GM23338 (cell line): ENCODE measurements around the gene TMEM63B. TPM values are rescaled to one million over a fixed set of nuclear protein-coding genes. Genes with fewer than 3 reads are reported as not detected.

Experiments used
- ATAC-seq: fragments of 200-7000 bp; cut with Tn5 transposase; 3 replicates; pipeline ENCODE4 v1.9.1; 2020
- DNase-seq: peaks from one replicate; pipeline ENCODE4 v3.0.0-alpha.2; 2015; ENCODE audit warnings: low spot score
- H2AFZ ChIP-seq: fragments of 200-600 bp; sonication (generic); 2 replicates; pipeline ENCODE4 v1.8.0; 2016; ENCODE audit warnings: antibody characterized with exemption, mild to moderate bottlenecking, moderate library complexity
- H3F3A ChIP-seq: fragments of 200-600 bp; sonication (generic); replicated peaks from 2 replicates; pipeline ENCODE4 v1.8.0; 2017; ENCODE audit warnings: antibody characterized with exemption, mixed run types, low read depth
- H3K27ac ChIP-seq: fragments of 200-600 bp; sonication (generic); 2 replicates; pipeline ENCODE4 v1.6.1; 2016; ENCODE audit warnings: low read depth
- H3K27me3 ChIP-seq: fragments of 200-600 bp; sonication (generic); 2 replicates; pipeline ENCODE4 v1.8.0; 2016; ENCODE audit warnings: mild to moderate bottlenecking, mixed run types, moderate library complexity; ENCODE audit not compliant: insufficient read depth
- H3K36me3 ChIP-seq: fragments of 200-600 bp; sonication (generic); 2 replicates; pipeline ENCODE4 v1.8.0; 2016; ENCODE audit warnings: mild to moderate bottlenecking; ENCODE audit not compliant: insufficient read depth
- H3K4me1 ChIP-seq: fragments of 200-600 bp; sonication (generic); 2 replicates; pipeline ENCODE4 v1.8.0; 2016; ENCODE audit warnings: mild to moderate bottlenecking, moderate library complexity; ENCODE audit not compliant: insufficient read depth
- H3K4me2 ChIP-seq: fragments of 200-600 bp; sonication (generic); 2 replicates; pipeline ENCODE4 v1.7.1; 2017; ENCODE audit warnings: mixed run types
- H3K4me3 ChIP-seq: fragments of 200-600 bp; sonication (generic); 2 replicates; pipeline ENCODE4 v1.6.1; 2016; ENCODE audit warnings: mixed run types
- H3K79me2 ChIP-seq: fragments of 200-600 bp; sonication (generic); replicated peaks from 2 replicates; pipeline ENCODE4 v1.8.0; 2017; ENCODE audit warnings: mild to moderate bottlenecking; ENCODE audit not compliant: insufficient read depth
- H3K9me2 ChIP-seq: fragments of 200-600 bp; sonication (generic); 2 replicates; pipeline ENCODE4 v1.8.0; 2017; ENCODE audit not compliant: insufficient read depth
- H4K20me1 ChIP-seq: fragments of 200-600 bp; sonication (generic); replicated peaks from 2 replicates; pipeline ENCODE4 v1.8.0; 2017; ENCODE audit warnings: mild to moderate bottlenecking; ENCODE audit not compliant: insufficient read depth
- H3K27ac Mint-ChIP-seq: 2 replicates; pipeline ENCODE4 v1.8.0; 2020; ENCODE audit warnings: inconsistent platforms, mild to moderate bottlenecking, moderate library complexity, mixed read lengths
- H3K27me3 Mint-ChIP-seq: 3 replicates; pipeline ENCODE4 v1.8.0; 2022; ENCODE audit warnings: low read depth, mild to moderate bottlenecking, moderate library complexity, mixed read lengths, inconsistent platforms; ENCODE audit not compliant: insufficient read depth, poor library complexity
- H3K36me3 Mint-ChIP-seq: 3 replicates; pipeline ENCODE4 v1.8.0; 2021; ENCODE audit warnings: low read depth, mild to moderate bottlenecking, inconsistent platforms, moderate library complexity, mixed read lengths
- H3K4me1 Mint-ChIP-seq: 3 replicates; pipeline ENCODE4 v1.8.0; 2020; ENCODE audit warnings: mild to moderate bottlenecking, inconsistent platforms, mixed read lengths
- H3K4me3 Mint-ChIP-seq: 3 replicates; pipeline ENCODE4 v1.8.0; 2021; ENCODE audit warnings: moderate library complexity, mild to moderate bottlenecking, inconsistent platforms, mixed read lengths
- H3K9me3 Mint-ChIP-seq: 3 replicates; pipeline ENCODE4 v1.8.0; 2020; ENCODE audit warnings: moderate library complexity, mild to moderate bottlenecking, inconsistent platforms, mixed read lengths
- CREB1 ChIP-seq: fragments of 250-450 bp; sonication (Bioruptor Pico); IDR thresholded peaks from 2 replicates; pipeline ENCODE4 v1.5.0; 2020; ENCODE audit warnings: low read depth, mild to moderate bottlenecking, moderate library complexity
- ETS1 ChIP-seq: IDR thresholded peaks from 2 replicates; pipeline ENCODE4 v1.6.1; 2016; ENCODE audit warnings: antibody characterized with exemption
- EZH2 ChIP-seq: fragments of 200-600 bp; sonication (generic); IDR thresholded peaks from one replicate; pipeline ENCODE4 v1.8.0; 2017; ENCODE audit warnings: antibody characterized with exemption, mild to moderate bottlenecking, low read depth; ENCODE audit not compliant: unreplicated experiment
- EZH2phosphoT487 ChIP-seq: fragments of 200-600 bp; sonication (generic); IDR thresholded peaks from one replicate; pipeline ENCODE4 v1.8.1; 2018; ENCODE audit warnings: antibody characterized with exemption; ENCODE audit not compliant: unreplicated experiment
- JUNB ChIP-seq: IDR thresholded peaks from one replicate; pipeline ENCODE4 v1.6.1; 2016; ENCODE audit warnings: antibody characterized with exemption; ENCODE audit not compliant: unreplicated experiment
- REST ChIP-seq: IDR thresholded peaks from one replicate; pipeline ENCODE4 v1.6.1; 2018; ENCODE audit warnings: antibody characterized with exemption; ENCODE audit not compliant: unreplicated experiment
- STAT1 ChIP-seq: IDR thresholded peaks from one replicate; pipeline ENCODE4 v1.6.1; 2016; ENCODE audit warnings: antibody characterized with exemption; ENCODE audit not compliant: unreplicated experiment
- ZNF114 ChIP-seq: fragments of 250-450 bp; sonication (Bioruptor Pico); IDR thresholded peaks from 2 replicates; pipeline ENCODE4 v1.5.0; 2020; ENCODE audit warnings: mild to moderate bottlenecking, moderate library complexity
- ZNF331 ChIP-seq: fragments of 250-450 bp; sonication (Bioruptor Pico); IDR thresholded peaks from 2 replicates; pipeline ENCODE4 v1.5.0; 2020; ENCODE audit warnings: low read depth, mild to moderate bottlenecking, moderate library complexity
- ZNF462 ChIP-seq: fragments of 250-450 bp; sonication (Bioruptor Pico); IDR thresholded peaks from 2 replicates; pipeline ENCODE4 v1.5.0; 2020; ENCODE audit warnings: mild to moderate bottlenecking, moderate library complexity
- polyA plus RNA-seq: library from polyadenylated mRNA; unstranded; fragments of >200 nt; fragmentation: Nextera tagmentation; extraction: Ambion mirVana; gene quantifications from 2 replicates; pipeline ENCODE4 v1.2.1, GENCODE V29; 2016
- total RNA-seq: library from RNA; depleted of rRNA; stranded (reverse); fragments of >200 nt; shearing (Covaris generic); gene quantifications from 2 replicates; pipeline ENCODE4 v1.2.3, GENCODE V29; 2014

TMEM63B gene
- total and polyA plus RNA-seq, 2 experiments from 2014 or later = 10.1 to 36.0 TPM

- TF ChIP-seq REST = no peak
Measured at GRCh38 chr6:44139351-44139743, 12.0 kb downstream of the TMEM63B start (continued).

GRCh38 chr6:44142835-44143234, 15.5 kb downstream of the TMEM63B start:
- Histone ChIP-seq H3F3A (no peaks in the 10 kb centered on the region), H3K9me2 (no peaks in the 10 kb centered on the region), H3K36me3 (no peaks in the 10 kb centered on the region; the same call in 1 of the 2 replicates), H2AFZ (no peak overlapping the region), H3K79me2 (no peaks in the 10 kb centered on the region), H3K27ac (no peak overlapping the region), H3K4me2 (no peak overlapping the region), H3K4me1 (no peaks in the 10 kb centered on the region; the same call in 1 of the 2 replicates), H3K27me3 (no peaks in the 10 kb centered on the region), H3K4me3 (no peak overlapping the region), H4K20me1 (no peaks in the 10 kb centered on the region; the same call in 1 of the 2 replicates)
- Mint-ChIP-seq H3K4me3 (no peak overlapping the region), H3K27me3 (peaks cover 11% of the 10 kb centered on the region), H3K9me3 (no peaks in the 10 kb centered on the region), H3K36me3 (peaks cover 54% of the 10 kb centered on the region), H3K4me1 (peaks cover 9% of the 10 kb centered on the region), H3K27ac (no peak overlapping the region)
- ATAC-seq = no peak
- no peak for DNase-seq
- no peak for TF ChIP-seq JUNB
- TF ChIP-seq STAT1 = no peak
- TF ChIP-seq ZNF331 (CRISPR knock-in tag) = no peak
- TF ChIP-seq CREB1 = no peak
- TF ChIP-seq EZH2phosphoT487 = no peak
- TF ChIP-seq EZH2 = no peak
- no peak for TF ChIP-seq ZNF462
- no peak for TF ChIP-seq ZNF114 (CRISPR knock-in tag)
- no peak for TF ChIP-seq REST
- no peak for TF ChIP-seq ETS1
